HG03342 (cell line): ENCODE measurements around the gene TATDN3.
A peak's percentile ranks its signal among the peaks of the same experiment; 100 is the strongest.
"Not testable (repeated sequence)": the region's sequence is repeated elsewhere in the genome, so short reads cannot be mapped to it uniquely, and the experiment has no call there.

Experiments
- ATAC-seq: cut with Tn5 transposase; IDR thresholded peaks from one replicate; pipeline ENCODE4 v1.9.1; 2021; ENCODE audit warnings: mild to moderate bottlenecking, moderate library complexity; ENCODE audit not compliant: unreplicated experiment

TATDN3 gene

DNA sequence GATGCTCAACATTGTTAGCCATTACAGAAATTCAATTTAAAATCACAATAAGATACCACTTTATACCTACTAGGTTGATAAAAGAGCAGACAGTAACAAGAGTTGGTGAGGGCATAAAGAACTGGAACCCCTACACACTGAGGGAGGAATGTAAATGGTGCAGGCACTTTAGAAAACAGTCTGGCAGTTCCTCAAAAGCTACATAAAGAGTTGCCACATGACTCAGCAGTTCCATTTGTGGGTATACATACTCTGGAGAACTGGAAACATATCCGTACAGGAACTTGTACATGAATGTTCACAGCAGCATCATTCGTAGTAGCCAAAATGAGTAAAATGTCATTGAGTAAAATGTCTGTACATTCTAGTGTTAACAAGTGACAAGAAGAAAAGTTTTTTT is 17.1 kb upstream of the TATDN3 start:
- ATAC-seq, result no peak

DNA sequence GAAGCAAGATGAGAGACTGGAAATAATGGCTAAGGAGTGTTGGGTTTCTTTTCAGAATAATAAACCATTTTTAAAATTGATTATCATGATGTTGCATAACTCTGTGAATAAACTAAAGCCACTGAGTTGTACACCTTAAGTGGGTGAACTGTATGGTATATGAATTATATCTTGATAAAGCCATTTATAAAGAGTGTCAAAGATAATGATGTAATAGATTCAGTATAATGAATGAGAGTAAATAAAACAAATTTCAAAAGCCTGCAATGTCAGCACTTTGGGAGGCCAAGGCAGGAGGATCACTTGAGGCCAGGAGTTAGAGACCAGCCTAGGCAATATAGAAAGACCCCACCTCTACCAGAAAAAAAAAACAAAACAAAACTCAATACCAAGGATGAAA is 16.5 kb upstream of the TATDN3 start:
- ATAC-seq, result no peak

DNA sequence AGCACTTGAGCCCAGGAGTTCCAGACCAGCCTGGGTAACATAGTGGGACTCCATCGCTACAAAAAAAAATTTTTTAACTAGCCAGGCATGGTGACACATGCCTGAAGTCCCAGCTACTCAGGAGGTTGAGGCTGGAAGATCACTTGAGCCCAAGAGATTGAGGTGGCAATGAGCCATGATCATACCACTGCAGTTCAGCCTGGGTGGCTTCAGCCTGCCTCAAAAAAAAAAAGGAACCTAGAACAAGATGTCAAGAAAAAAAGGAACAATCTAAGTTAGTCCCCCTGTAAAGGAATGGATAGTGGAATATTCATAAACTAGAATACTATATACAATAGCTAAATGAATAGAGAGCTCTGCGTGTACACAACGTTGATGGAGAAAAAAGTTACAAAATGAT is 14.5 kb upstream of the TATDN3 start:
- no peak for ATAC-seq

DNA sequence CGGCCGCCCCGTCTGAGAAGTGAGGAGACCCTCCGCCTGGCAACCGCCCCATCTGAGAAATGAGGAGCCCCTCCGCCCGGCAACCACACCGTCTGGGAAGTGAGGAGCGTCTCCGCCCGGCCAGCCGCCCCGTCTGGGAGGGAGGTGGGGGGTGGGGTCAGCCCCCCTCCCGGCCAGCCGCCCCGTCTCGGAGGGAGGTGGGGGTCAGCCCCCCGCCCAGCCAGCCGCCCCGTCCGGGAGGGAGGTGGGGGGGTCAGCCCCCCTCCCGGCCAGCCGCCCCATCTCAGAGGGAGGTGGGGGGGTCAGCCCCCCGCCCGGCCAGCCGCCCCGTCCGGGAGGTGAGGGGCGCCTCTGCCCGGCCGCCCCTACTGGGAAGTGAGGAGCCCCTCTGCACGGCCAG is 12.6 kb upstream of the TATDN3 start:
- ATAC-seq, result not testable (repeated sequence)

DNA sequence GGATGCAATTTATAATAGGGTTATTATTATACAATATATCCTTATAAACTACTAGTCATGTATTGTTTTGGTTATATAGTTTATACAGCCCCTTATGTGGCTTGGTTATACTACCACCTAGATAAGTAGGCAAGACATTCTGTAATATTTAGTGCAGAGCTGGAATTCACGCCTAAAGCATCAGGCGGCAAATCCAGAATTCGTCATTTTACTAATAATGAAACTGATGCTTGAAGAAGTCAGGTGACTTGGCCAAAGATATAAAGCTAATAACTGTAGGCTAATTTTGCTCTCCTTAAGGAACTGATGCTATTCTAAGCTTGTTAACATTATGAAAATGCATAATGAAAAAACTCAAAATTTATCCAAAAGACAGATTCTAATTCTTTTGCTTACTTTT is 10.9 kb upstream of the TATDN3 start:
- ATAC-seq, result no peak

DNA sequence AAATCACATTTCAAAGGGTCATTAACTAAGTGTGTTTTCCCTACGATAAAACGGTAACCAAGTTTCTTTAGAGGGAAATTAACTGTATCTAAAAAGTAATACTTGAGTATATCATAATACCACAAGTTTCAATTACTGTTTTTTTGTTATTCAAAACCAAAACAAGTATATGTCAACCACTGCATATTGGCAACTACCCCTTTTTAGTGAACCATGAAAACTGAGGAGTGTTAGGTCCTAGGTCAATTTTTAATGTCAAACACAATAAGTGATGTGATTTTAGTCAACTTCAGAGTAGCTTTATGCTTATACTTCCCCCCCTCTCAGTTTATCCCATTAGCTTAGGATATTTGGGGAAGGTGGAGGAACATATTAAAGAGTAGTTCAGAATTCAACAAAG is 10.5 kb upstream of the TATDN3 start:
- ATAC-seq, result no peak

DNA sequence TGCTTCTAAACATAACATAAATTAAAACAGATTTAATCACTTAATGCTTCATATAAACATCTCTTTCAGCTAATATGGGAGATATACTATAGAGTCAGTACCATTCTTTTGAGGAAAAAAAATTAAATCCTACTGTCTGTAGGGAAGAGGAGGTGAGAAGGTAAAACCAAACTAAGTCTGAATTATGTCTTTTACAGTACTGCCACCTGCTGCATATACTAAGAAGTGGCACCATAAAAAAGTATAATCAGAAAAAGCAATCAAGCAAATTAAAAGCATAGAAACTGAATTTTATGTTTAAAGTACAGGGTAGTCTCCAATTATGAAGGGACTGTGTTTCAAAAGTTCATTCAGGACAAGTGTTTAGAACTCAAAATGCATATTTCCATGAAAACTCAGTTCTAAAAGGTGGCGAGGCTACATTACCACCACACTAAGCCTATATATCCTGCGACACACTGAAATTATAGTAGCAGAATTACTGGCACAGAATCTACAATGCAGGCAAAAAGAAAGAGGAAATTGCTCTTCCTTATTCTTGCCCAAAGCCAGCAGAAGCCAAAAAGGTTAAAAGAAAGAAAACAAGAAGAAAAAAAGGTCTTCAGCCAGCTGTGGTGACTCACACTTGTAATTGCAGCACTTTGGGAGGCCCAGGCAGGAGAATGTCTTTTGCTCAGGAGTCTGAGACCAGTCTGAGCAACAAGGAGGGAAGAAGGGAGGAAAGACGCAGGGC is 9.1 kb upstream of the TATDN3 start:
- ATAC-seq, result no peak

DNA sequence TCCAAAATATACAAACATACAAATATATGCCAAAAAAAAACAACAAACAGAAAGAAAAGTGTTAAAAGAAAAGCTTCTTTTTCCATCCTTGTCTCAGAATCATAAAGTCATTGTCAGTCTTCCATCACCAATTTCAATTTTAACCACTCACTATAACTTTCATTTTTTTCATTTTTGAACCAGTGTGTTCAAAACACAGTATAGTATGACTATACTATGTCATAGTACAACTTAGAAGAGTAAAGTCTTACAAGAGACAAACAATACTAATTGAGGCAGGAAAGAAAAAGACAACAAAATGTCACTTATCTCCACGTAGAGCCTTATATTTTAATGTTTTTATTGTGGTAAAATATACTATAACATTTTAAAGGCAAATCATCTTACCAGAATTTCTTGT is 7.7 kb upstream of the TATDN3 start:
- ATAC-seq, result no peak

DNA sequence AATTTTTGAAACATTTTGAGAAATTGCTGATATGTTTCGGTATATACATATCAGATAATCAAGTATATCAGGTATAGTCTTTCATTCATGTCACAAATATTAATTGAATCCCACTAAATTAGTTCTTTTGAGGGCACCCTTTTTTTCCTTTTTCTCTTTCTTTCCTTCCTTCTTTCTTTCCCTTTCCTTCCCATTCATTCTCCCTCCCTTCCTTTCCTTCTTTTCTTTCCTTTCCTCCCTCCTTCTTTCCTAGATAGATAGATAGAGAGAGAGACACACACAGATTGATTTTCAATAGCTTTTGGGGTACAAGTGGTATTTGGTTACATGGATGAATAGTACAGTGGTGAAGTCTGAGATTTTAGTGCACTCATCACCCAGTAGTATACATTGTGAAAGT is 5.8 kb upstream of the TATDN3 start:
- no peak for ATAC-seq

DNA sequence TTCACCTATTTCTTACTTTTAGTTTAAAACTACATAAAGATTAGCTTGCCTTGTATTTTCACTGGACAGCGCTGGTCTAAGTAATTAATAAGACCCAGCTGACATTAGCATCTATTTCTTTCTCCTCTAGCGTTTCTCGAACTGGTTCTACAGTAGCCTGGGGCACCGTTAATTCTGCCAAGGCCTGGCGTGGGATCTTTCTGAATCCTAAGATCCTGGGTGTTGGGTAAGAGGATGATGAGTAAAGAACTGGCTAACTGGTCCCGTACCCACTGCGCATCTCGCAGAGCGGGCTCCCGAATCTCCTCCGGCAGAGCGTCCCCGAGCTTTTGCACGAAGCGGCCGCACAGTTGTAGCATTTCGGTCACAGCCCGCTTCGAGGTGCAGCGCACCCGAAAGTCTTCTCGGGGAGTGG is 426 bp upstream of the TATDN3 start:
- ATAC-seq, result peak; percentile 22

DNA sequence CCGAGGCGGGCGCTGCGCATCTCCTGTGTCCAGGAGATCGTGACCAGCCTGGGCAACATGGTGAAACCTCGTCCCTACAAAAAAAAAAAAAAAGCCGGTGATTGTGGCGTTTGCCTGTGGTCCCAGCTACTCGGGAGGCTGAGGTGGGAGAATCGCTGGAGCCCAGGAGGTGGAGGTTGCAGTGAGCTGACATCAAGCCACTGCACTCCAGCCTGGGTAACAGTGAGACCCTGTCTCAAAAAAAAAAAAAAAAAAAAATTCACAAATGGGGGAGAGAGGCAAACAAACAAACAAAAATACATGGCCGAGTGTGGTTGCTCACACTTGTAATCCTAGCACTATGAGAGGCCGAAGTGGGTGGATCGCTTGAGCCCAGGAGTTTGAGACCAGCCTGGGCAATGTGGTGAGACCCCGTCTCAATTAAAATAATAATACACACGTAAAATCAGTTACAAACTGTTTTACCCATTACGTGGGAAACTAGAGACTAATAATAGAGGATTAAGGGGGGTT is 758 bp downstream of the TATDN3 start:
- ATAC-seq, result no peak

DNA sequence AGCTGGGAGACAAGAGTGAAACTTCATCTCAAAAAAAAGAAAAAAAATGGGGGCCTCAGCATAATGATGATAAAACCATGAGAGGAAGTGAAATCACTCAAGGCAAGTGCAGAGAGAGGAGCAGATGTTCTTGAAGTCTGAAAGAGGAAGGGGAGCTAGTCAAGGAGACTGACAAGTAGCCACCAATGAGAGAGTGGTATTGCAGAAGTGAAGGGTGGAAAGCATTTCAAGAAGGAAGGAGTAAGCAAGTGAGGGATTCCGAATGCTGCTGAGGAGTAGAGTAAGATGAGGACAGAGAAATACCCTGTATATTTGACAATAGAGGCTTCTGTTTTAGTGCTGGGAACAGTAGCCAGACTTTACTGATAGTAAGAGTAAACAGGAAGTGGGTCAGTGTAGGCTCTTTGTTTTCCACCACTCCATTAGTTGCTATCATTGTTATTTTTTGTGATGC is 2.9 kb downstream of the TATDN3 start:
- ATAC-seq, result peak; percentile 87

DNA sequence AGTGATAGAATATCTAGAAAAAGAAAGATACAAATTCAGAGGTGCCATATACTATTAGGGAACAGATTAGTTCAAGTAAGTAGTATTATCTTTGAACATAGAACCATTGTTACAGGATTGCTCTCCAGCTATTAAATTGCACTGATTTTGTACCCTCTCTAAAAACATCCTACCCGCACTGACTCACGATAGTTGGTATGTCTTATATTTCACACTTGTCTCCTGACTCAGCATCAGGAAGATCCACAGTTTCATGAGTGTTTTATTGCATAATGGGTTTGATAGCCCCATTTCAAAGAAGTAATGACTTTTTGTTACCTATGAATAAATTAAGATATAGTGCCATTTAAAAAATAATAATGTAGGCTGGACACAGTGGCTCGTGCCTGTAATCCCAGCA is 6.0 kb downstream of the TATDN3 start:
- no peak for ATAC-seq

DNA sequence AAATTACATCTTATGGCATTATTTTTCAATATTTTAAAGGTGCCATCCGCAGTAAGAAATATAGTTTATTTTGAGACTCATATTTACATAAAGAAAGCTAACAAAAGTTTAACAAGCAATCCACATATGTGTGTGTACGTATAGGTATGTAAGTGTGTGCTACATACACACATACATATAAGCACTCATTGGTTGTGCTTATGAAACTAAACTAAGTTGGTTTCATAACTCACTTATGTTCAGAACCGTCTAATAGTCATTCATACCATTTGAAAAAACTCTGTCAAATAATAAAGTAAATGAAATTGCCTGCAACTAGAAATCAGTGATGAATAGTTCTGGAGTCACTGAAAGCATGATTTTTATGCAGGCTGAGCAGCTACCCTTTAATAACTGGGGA is 14.1 kb downstream of the TATDN3 start:
- ATAC-seq, result no peak

DNA sequence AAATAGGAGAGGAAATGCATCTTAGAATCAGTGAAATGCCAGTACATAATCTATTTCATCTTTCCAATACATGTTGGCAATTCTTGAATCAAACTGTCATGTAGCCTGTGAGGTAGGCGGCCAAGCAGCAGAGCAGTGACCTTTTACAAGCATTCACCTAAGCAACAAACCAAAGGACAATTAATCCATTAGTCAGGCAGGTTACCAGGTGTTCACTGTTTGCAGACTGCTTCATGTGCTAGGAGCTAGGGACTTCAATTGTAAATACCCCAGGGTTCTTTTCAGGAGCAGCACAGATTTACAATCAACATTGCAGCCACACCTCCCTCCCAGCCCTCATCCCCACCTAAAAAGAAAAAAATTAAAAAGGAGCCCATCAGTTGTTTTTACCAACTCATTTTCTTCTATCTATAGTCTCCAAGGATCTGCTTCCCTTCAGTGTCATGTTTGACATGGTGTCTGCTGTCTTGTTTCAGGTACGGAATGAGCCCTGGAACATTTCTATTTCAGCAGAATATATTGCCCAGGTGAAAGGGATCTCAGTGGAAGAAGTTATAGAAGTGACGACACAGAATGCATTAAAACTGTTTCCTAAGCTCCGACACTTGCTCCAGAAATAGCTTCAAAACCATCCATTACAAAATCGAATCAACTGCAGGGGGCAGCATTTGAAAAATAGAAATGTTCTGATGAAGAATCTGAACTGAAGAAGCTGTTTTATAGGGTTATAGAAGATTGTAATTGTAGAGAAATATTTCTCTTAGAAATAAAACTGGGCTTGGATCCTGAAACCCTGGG is 23.0 kb downstream of the TATDN3 start:
- no peak for ATAC-seq

DNA sequence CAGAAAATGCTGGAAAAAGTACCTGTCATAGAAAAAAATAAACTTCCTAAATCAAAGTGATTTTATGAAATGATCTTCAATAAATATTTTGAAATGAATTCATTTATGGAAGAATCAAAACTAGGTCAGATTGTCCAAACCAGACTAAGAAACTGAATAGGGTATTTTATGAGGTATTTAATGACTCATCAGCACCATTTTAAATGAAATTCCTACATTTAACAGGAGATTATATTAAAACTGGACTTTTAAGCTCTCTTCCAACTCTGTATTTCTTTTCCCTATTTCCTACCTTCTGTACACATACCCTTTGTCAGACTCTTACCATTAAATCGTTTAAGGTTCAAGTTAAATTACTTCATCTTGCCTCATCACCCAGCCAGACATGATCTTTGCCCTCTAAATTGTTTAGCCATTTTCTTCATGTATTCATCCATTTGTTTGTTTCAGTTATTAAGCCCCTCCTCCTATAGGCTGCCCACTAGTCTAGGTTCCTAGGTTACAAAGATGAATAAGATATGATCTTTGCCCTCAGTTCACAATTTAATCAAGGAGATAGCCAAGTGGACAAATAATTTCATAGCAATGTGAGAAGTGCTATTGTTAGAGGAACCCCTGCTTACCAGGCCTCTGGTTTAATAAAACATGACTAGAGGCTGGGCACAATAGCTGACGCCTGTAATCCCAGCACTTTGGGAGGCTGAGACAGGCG is 25.0 kb downstream of the TATDN3 start:
- ATAC-seq, result no peak

DNA sequence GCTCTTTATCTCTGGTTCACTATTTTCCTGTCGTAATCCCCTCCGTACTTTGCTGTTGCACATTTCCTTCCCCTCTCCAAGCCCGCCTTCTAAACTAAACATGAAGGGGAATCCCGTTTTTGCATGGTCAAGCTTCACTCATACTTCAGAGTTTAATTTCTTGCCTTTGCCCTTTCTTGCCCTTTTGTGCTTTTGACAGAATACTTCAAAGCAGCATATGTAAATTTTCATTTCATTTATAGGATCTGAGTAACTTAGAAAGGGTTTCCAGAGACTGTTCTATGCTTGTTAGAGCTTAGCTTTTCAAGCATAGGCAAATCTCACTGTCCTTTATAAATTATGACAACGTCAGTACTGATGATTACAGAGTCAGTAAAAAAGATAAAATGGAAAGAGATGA is 28.0 kb downstream of the TATDN3 start:
- ATAC-seq, result peak; percentile 70

DNA sequence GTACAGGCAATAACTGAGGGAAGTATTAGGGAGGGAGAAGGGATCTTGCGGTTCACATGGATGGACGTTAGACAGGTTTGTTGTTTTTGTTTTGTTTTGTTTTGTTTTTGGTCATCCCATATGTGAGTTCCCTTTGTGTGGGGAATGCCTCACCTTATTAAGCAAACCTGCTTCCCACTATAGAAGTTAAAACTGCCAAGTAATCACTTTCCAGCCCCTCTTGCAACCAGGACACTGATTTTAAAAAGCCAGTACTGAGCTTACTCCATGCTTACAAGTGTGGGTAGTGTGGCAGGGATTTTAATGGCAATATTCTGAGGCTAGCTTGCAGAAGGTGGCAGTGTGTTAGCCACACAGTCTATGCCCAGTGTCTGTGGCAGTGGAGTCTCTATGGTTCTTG is 29.3 kb downstream of the TATDN3 start:
- ATAC-seq, result no peak

DNA sequence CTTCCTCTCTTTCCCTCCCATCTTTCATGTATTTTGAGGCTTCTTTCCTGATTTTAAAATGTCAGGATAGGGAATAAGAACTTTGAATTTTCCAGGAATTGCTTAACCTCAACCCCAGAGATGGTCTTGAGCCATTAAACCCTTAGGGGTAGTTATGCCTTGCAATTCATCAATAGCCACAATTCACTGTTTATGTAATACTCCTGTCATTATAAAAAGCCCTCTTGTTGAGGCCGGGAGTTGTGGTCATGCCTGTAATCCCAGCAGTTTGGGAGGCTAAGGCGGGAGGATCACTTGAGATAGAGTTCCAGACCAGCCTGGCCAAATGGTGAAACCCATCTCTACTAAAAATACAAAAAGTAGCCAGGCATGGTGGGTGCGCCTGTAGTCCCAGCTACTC is 31.3 kb downstream of the TATDN3 start:
- no peak for ATAC-seq

DNA sequence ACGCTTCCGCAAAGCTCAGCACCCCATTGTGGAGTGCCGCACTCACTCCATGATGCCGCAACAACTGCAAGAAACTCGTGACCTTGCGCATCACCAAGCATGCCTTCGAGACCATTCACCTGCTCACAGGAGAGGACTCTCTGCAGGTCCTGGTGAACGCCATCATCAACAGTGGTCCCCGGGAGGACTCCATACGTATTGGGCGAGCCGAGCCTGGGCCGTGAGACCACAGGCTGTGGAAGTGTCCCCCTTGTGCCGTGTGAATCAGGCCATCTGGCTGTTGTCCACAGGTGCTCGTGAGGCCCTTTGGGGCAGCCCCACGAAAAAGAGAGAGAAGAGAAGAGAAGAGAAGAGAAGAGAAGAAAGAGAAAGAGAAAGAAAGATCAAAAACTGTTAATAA is 32.5 kb downstream of the TATDN3 start:
- ATAC-seq, result no peak

DNA sequence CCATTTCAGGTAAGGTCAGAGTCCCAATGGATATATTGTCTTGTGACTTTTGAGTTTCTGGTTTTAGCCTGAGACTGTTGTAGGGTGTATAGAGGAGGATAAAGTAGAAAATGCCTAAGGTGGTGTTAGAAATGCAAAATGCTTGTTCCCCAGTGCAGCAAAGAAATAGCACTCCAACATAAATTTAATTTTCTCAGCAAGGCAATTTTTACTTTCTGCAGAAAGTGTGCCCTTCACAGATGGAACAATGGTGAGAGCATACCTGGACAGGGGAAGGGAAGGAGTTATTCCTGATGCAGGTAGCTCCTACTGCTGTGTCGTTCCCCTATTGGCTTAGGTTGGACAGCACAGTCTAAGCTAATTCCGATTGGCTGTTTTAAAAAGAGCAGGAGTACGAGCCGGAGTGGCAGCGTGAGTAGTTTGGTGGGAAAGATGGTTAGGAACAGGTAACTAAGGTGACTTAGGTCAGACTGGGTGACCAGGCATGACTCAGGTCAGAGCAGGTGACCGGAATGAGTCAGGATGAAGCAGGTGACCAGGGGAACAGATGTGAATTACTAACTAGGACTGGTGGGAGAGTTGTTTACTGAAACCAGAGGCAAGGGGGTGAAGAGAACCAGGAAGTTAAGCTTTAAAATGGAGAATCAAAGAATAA is 34.2 kb downstream of the TATDN3 start:
- no peak for ATAC-seq
